LHCN-M2 (cell line): Measurements from ENCODE around the gene ZNF106. TPM values are rescaled to one million over a fixed set of nuclear protein-coding genes. Genes with fewer than 3 reads are reported as not detected.

Experiments used
- DNase-seq: peaks from one replicate; pipeline ENCODE4 v3.0.0-alpha.2; 2012; ENCODE audit warnings: low read depth
- total RNA-seq: library from RNA; depleted of rRNA; stranded (reverse); fragments of >200 nt; gene quantifications from 2 replicates; pipeline ENCODE4 v1.2.3, GENCODE V29; 2014

The ZNF106 gene
- total RNA-seq, 1 experiment from 2014 or later: 74.2 TPM

DNA sequence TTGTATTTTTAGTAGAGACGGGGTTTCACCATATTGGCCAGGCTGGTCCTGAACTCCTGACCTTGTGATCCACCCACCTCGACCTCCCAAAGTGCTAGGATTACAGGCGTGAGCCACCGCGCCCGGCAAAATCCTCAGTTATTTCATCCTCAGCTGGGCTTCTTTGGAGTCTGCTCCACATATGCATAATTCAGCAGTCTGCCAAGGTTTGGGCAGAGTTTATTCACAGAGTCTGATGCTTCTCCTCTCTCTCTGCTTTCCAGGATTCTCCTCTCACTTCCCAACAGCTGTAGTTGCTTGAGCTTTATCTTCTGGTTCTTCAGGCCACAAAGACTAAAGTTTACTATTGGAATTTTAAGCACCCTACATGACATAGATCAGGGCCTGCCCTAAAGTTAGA lies 8.2 kb downstream of the ZNF106 start:
- no peak for DNase-seq

- DNase-seq: no peak
These were observed 16.1 kb downstream of the ZNF106 start for GRCh38 chr15:42474827-42475226.

DNA sequence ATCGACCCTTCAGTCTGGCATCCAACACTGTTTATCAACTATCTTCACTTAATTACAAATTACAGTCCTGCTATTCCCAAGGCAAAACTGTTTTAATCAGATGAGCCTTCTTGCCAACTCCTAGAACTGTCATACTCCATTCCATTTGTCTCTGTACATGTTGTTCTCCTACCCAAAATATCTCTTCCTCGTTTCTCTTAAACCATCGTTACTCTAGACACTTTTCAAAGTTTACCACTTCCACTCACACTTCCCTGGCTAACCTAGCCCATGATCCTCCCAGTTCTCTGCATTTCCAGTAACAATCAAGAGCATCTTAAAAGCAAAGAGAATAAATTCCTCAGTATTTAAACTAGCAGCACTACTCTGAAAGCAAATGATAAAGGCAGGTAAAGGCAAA lies 19.9 kb downstream of the ZNF106 start:
- DNase-seq: no peak

- DNase-seq: no peak
These were observed 25.3 kb downstream of the ZNF106 start for GRCh38 chr15:42465520-42466259.

- no peak for DNase-seq
These were observed 29.7 kb downstream of the ZNF106 start for GRCh38 chr15:42461261-42461660.

DNA sequence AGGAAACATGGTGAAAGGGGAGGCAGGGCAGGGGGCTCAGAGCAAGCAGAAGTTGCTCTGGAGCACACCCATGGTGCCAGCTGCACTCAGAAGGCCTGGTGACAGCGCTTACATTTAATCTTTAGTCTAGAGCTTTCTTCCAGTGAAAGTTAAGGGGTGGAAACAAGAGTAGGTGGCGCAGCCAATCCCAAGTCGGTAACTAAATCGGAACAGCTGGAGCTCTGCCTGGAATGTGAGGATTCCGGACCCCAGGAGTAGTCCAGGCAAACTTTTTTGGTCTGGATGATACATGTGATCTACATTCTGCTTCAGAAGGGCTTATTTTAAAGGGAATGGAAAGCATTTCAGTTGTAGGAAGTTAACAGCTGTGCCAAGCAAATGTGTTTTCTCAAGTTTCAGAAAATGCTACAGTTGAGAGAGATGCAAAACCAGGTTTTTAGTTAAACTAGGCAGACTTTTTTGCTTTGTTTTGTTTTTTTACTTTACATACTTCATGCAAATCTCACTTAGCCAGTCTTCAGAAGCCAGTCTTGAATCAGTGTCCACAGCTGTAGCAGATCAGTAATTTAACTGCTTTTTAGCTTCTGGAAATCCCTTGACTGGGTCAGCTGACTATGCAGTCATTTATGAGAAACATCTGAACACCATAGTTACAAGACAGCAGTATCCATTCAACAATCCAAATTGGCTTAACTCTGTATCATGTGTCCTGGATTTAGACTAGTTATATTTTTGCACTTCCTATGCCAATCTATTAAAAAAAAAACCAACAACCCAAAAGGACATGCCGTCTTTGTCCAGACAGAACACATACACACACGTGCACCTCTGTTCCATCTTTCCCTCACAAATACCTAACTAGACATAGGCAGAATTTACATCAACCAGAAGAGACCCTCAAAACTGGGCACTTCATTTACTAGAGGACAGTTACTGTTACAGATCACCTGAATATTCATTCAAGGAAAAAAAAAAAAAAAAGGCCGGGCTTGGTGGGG lies 33.2 kb downstream of the ZNF106 start:
- peak; percentile 97 for DNase-seq

GRCh38 chr15:42456971-42457370 lies 34.0 kb downstream of the ZNF106 start:
- DNase-seq: peak; percentile 75

- DNase-seq: no peak
These were observed 34.4 kb downstream of the ZNF106 start for GRCh38 chr15:42456531-42456930.

- no peak for DNase-seq
These were observed 37.1 kb downstream of the ZNF106 start for GRCh38 chr15:42453826-42454225.

DNA sequence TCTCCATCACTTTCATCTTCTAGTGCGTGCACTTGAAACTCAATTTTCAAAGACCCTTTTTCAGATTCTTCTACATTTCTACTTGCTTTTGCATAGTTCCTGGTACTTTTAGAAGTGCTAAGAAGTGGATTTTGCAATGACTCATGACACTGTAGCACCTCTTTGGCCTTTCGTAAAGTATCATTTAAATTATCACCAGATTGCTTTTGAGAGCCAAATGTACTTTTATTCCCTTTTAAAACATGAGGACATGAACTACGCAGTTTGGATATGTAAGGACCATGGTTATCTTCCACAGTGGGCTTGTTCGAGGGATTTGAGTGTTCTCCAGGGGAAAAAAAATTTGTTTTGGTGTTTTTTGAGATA lies 40.5 kb downstream of the ZNF106 start:
- no peak for DNase-seq

GRCh38 chr15:42449770-42450424 lies 41.0 kb downstream of the ZNF106 start:
- no peak for DNase-seq

GRCh38 chr15:42448281-42448680 lies 42.7 kb downstream of the ZNF106 start:
- no peak for DNase-seq

DNA sequence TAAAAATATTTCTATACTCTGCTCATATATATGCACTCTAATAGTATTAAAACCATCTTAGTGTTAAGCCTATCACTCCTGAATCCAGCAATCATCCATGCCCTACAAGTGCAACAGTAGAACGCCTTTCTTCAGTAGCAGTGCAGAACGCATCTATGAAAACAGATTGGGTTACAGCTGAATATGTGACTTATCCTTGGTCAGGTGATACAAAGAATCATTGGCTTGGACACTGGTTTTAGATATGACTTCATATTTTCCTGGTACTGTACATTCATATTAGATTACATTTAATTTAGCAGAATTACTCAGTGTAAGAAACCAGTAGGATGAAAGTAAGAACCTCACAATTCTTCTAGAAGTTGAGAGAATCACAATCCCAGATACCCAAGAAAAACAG lies 43.3 kb downstream of the ZNF106 start:
- peak; percentile 18 for DNase-seq

DNA sequence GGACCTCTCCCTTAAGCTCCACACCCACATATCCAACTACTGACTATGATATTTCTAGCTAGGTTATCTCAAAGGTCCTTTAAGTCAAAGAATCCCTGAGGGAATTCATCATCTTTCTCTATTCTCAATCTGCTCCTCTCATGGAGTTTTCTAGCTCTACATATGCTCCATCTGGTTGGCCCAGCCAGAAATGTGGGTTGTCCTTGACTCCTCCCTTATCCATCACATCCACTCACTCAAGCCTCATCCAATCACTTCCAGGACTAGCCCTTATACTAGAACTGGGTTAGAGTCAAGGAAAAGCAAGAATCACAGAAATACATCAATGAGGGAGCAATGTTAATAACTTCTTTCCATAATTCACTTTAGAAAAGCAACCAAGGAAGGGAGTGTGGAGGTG lies 45.4 kb downstream of the ZNF106 start:
- DNase-seq: no peak

DNA sequence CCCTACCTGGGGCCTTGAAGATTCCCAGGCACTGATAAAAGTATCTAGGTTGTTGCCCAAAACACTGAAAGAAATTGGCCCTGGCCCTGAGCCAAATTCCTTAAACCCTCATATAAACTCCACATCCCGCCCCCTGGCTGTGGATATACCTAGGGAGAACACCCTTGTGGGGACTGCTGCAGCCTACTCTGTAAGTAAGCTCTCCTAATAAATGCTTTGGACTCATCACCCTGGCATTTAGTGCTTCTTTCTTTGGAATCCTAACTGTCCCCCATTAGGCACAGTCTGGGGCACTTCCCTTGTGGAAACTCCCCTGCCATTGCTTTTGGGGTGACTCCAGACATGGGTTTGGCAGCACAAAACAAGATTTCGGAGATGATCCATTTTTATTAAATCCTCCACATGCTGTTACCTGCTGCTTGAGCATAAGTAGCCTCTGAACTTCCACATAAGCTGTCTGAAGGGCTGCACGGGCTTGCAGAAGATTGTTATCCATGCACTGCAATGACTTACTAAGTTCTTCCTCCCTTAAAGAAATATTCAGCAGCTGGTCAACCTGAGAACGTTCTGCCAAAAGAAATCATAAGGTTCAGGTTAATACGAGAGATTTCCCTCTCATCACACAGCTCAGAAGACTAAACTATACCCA lies 46.4 kb downstream of the ZNF106 start:
- DNase-seq: no peak

DNA sequence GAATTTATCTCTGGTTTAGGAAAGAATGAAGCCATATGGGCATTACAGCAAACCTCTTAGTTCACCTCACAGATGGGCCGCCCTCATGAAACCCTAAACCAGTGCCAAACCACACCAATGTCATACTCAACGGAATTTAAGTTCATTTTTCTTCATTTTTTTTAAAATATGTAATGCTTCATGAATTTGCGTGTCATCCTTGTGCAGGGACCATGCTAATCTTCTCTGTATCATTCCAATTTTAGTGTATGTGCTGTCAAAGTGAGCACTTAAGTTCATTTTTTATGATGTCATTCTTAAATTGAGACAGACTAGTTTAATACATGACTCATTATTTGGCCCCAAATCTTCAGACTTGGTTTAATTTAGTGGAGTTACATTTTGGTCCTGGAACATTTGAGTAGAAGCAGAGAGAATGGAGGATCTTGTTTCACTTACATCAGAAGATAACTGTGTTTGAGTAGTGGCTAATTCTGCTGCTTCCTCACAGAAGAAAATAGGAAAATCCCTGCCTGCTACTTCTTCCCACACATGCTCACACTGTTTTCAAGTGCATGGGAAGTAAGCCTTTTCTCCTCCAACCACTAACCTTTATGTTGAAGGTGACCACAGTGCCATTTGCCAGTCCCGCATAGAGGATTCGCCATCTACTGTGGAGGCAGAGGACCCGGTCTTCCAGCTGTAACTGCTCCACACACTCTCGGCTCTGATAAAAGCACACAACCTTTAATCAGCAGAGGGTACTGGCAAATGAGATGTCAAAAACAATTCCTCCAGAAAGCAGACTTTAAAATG lies 63.3 kb downstream of the ZNF106 start:
- peak; percentile 85 for DNase-seq

DNA sequence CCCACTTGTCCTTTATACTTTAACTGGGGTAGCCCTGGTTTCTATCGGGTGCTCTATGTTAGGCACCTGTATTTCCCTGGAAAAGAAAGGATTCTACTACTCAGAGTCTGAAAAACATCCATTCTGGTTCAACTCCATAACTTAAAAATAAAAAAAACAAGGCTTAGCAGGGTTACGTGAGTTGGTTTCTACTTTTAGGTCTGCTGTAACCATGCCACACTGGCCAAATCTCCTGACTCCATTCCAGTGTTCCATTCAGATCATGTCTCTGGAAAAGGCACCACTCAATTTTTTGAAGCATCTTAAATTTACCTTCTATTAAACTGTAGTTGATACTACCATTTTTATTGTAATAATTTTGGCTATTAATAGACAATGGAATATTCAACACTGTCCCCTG lies 69.6 kb downstream of the ZNF106 start:
- no peak for DNase-seq

GRCh38 chr15:42419369-42419768 lies 71.6 kb downstream of the ZNF106 start:
- no peak for DNase-seq

GRCh38 chr15:42413920-42414319 lies 77.0 kb downstream of the ZNF106 start:
- DNase-seq: no peak

- no peak for DNase-seq
These were observed 79.1 kb downstream of the ZNF106 start for GRCh38 chr15:42411884-42412283.

GRCh38 chr15:42409011-42409410 lies 81.9 kb downstream of the ZNF106 start:
- DNase-seq: no peak
